Measurements from ENCODE around the gene TFEC. TPM values are rescaled to one million over a fixed set of nuclear protein-coding genes. Genes with fewer than 3 reads are reported as not detected.

The TFEC gene
- polyA plus RNA-seq, 1 of the 3 experiments (the other 2 are of a cell fraction) = not detected

DNA sequence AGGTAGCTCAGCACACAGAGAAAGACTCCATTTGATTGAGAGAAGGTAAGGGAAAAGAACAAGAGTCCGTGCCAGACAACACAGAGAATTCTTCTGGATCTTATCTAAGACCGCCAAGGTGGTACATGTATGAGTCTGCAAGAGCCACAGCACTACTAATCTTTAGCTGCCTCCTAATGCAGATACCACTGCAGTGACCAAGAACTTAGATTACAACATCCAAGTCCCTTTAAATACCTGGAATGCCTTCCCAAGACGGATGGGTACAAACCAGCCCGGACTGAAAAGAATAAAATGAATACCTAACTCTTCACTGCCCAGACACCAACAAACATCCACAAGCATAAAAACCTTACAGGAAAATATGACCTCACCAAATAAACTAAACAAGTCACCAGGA is 33.3 kb downstream of the TFEC start:
- POLR2A ChIA-PET = no interaction called here
- H3K79me2 ChIP-seq (ENCODE audit: insufficient read depth) = no peaks in the 10 kb centered on the region
- H3K36me3 ChIP-seq (replicated peaks in 1 of 2; ENCODE audit: control insufficient read depth in 1 of 2, insufficient read depth in 2 of 2, low read length in 1 of 2) = no peaks in the 10 kb centered on the region
- no peak overlapping the region for H3K4me2 ChIP-seq
- no peaks in the 10 kb centered on the region for H3F3A ChIP-seq (replicated peaks; ENCODE audit: insufficient read depth)
- no peak for TF ChIP-seq RXRA (IDR thresholded peaks at IDR 0.05; ENCODE audit: borderline replicate concordance, low read depth)
- TF ChIP-seq YY1 (IDR thresholded peaks at IDR 0.05; ENCODE audit: low read depth) = no peak
- TF ChIP-seq FOXJ3 (CRISPR knock-in tag; IDR thresholded peaks at IDR 0.05) = no peak
- no peak overlapping the region for H2AFZ ChIP-seq (ENCODE audit: low read depth)
- no peaks in the 10 kb centered on the region for H3K4me1 ChIP-seq (ENCODE audit: control insufficient read depth in 1 of 2, insufficient read depth in 2 of 2, low read depth in 1 of 2, low read length in 1 of 2)
- no peaks in the 10 kb centered on the region for H4K20me1 ChIP-seq (ENCODE audit: insufficient read depth)
- H3K27ac ChIP-seq (ENCODE audit: low read depth in 2 of 2, low read length in 1 of 2) = no peak overlapping the region
- CTCF ChIA-PET = no interaction called here
- no peaks in the 10 kb centered on the region for H3K27me3 ChIP-seq (ENCODE audit: insufficient read depth)
- H3K9ac ChIP-seq = no peak overlapping the region
- H3K9me3 ChIP-seq = no peaks in the 10 kb centered on the region
- H3K4me3 ChIP-seq (ENCODE audit: low read depth in 2 of 2, low read length in 1 of 2) = no peak overlapping the region
- WGBS (ENCODE audit: low lambda C conversion rate) = 5% methylated on average over 4 of the region's 4 CpGs
- no peaks in the 10 kb centered on the region for H3K9me2 ChIP-seq
- no peak for DNase-seq

DNA sequence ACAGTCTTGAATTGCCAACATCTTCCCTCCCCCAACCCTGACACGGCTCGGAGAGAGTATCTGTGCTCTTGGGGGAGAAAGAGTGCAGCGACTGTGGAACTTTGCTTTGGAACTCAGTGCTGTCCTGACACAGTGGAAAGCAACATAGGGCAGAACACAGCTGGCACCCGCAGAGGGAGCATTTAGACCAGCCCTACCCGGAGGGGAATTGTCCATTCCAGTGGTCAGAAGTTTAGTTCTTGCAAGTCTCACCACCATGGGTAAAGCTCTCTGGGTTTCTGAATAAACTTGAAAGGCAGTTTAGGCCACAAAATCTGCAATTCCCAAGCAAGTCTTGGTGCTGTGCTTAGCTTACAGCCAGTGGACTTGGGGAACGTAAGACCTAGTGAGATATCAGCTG is 34.9 kb downstream of the TFEC start:
- WGBS (ENCODE audit: low lambda C conversion rate) = 12% methylated on average over 6 of the region's 6 CpGs
- POLR2A ChIA-PET = no interaction called here
- TF ChIP-seq ELF1 (IDR thresholded peaks at IDR 0.05) (no peak), RFX5 (IDR thresholded peaks at IDR 0.05; ENCODE audit: low read length) (no peak), CHD2 (IDR thresholded peaks at IDR 0.05; ENCODE audit: low read length, partially characterized antibody) (no peak), TCF12 (IDR thresholded peaks at IDR 0.05) (no peak), TAF1 (IDR thresholded peaks at IDR 0.05; ENCODE audit: borderline replicate concordance, low read depth, low read length) (no peak), SMC3 (IDR thresholded peaks at IDR 0.05; ENCODE audit: low read depth, low read length) (no peak), GABPA (IDR thresholded peaks at IDR 0.05; ENCODE audit: low read depth) (no peak), NRF1 (IDR thresholded peaks at IDR 0.05; ENCODE audit: low read depth, low read length) (no peak), EZH2phosphoT487 (IDR thresholded peaks at IDR 0.05; ENCODE audit: borderline replicate concordance, low read depth) (no peak), RCOR1 (IDR thresholded peaks at IDR 0.05; ENCODE audit: low read length) (no peak), YY1 (IDR thresholded peaks at IDR 0.05; ENCODE audit: low read depth) (no peak), FOXM1 (IDR thresholded peaks at IDR 0.05; ENCODE audit: low read depth) (no peak), MXI1 (IDR thresholded peaks at IDR 0.05; ENCODE audit: low read depth, low read length) (no peak), EP300 (IDR thresholded peaks at IDR 0.05; ENCODE audit: borderline replicate concordance in 1 of 2, low read depth in 1 of 2, low read length in 1 of 2) (no peak)
- TF ChIP-seq, protein P1, sequence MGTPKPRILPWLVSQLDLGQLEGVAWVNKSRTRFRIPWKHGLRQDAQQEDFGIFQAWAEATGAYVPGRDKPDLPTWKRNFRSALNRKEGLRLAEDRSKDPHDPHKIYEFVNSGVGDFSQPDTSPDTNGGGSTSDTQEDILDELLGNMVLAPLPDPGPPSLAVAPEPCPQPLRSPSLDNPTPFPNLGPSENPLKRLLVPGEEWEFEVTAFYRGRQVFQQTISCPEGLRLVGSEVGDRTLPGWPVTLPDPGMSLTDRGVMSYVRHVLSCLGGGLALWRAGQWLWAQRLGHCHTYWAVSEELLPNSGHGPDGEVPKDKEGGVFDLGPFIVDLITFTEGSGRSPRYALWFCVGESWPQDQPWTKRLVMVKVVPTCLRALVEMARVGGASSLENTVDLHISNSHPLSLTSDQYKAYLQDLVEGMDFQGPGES (IDR thresholded peaks at IDR 0.05; ENCODE audit: low read depth, low read length) = no peak
- TF ChIP-seq, protein P2, sequence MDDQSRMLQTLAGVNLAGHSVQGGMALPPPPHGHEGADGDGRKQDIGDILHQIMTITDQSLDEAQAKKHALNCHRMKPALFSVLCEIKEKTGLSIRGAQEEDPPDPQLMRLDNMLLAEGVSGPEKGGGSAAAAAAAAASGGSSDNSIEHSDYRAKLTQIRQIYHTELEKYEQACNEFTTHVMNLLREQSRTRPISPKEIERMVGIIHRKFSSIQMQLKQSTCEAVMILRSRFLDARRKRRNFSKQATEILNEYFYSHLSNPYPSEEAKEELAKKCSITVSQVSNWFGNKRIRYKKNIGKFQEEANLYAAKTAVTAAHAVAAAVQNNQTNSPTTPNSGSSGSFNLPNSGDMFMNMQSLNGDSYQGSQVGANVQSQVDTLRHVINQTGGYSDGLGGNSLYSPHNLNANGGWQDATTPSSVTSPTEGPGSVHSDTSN (IDR thresholded peaks at IDR 0.05) = no peak
- TF ChIP-seq, protein P3, sequence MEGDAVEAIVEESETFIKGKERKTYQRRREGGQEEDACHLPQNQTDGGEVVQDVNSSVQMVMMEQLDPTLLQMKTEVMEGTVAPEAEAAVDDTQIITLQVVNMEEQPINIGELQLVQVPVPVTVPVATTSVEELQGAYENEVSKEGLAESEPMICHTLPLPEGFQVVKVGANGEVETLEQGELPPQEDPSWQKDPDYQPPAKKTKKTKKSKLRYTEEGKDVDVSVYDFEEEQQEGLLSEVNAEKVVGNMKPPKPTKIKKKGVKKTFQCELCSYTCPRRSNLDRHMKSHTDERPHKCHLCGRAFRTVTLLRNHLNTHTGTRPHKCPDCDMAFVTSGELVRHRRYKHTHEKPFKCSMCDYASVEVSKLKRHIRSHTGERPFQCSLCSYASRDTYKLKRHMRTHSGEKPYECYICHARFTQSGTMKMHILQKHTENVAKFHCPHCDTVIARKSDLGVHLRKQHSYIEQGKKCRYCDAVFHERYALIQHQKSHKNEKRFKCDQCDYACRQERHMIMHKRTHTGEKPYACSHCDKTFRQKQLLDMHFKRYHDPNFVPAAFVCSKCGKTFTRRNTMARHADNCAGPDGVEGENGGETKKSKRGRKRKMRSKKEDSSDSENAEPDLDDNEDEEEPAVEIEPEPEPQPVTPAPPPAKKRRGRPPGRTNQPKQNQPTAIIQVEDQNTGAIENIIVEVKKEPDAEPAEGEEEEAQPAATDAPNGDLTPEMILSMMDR (IDR thresholded peaks at IDR 0.05) = no peak
- TF ChIP-seq, protein P4, sequence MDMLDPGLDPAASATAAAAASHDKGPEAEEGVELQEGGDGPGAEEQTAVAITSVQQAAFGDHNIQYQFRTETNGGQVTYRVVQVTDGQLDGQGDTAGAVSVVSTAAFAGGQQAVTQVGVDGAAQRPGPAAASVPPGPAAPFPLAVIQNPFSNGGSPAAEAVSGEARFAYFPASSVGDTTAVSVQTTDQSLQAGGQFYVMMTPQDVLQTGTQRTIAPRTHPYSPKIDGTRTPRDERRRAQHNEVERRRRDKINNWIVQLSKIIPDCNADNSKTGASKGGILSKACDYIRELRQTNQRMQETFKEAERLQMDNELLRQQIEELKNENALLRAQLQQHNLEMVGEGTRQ (IDR thresholded peaks at IDR 0.05; ENCODE audit: borderline replicate concordance, low read depth, low read length) = no peak
- H4K20me1 ChIP-seq (ENCODE audit: insufficient read depth) = no peaks in the 10 kb centered on the region
- no peaks in the 10 kb centered on the region for H3K9me2 ChIP-seq
- H3K9ac ChIP-seq = no peak overlapping the region
- H2AFZ ChIP-seq (ENCODE audit: low read depth) = no peak overlapping the region
- no peaks in the 10 kb centered on the region for H3K27me3 ChIP-seq (ENCODE audit: insufficient read depth)
- no peak for DNase-seq
- H3K27ac ChIP-seq (ENCODE audit: low read depth in 2 of 2, low read length in 1 of 2) = no peak overlapping the region
- CTCF ChIA-PET = interaction anchor here (1.5 kb wide), 1 partner anchor 50 kb away, joined by 4 read pairs; no protein-coding TSS in a partner anchor
- no peaks in the 10 kb centered on the region for H3K9me3 ChIP-seq
- H3K4me2 ChIP-seq = no peak overlapping the region
- no peak overlapping the region for H3K4me3 ChIP-seq (ENCODE audit: low read depth in 2 of 2, low read length in 1 of 2)
- H3F3A ChIP-seq (replicated peaks; ENCODE audit: insufficient read depth) = no peaks in the 10 kb centered on the region
- no peaks in the 10 kb centered on the region for H3K79me2 ChIP-seq (ENCODE audit: insufficient read depth)
- H3K4me1 ChIP-seq (ENCODE audit: control insufficient read depth in 1 of 2, insufficient read depth in 2 of 2, low read depth in 1 of 2, low read length in 1 of 2) = no peaks in the 10 kb centered on the region
- H3K36me3 ChIP-seq (replicated peaks in 1 of 2; ENCODE audit: control insufficient read depth in 1 of 2, insufficient read depth in 2 of 2, low read length in 1 of 2) = no peaks in the 10 kb centered on the region
